Measurements from ENCODE around the gene TACR1.
A peak's percentile ranks its signal among the peaks of the same experiment; 100 is the strongest.
"Not testable (repeated sequence)": the region's sequence is repeated elsewhere in the genome, so short reads cannot be mapped to it uniquely, and the experiment has no call there.

Gene TACR1

GRCh38 chr2:75199428-75200011 lies at the start of gene TACR1:
Gene TACR1 (minus strand): TSS chr2:75199520. CDS start chr2:75198934, 586 bp downstream.
- peak; percentile 65 for DNase-seq

GRCh38 chr2:75248581-75248980 lies 49.3 kb upstream of the TACR1 start:
- not testable (repeated sequence) for DNase-seq

- DNase-seq: no peak
Measured at GRCh38 chr2:75246441-75247167, 47.3 kb upstream of the TACR1 start.

- no peak for DNase-seq
Measured at GRCh38 chr2:75243219-75243618, 43.9 kb upstream of the TACR1 start.

- DNase-seq: no peak
Measured at GRCh38 chr2:75241696-75242095, 42.4 kb upstream of the TACR1 start.

GRCh38 chr2:75238670-75239330 lies 39.5 kb upstream of the TACR1 start:
- no peak for DNase-seq

GRCh38 chr2:75237296-75237695 lies 38.0 kb upstream of the TACR1 start:
- no peak for DNase-seq

- DNase-seq: no peak
Measured at GRCh38 chr2:75233965-75234364, 34.6 kb upstream of the TACR1 start.

GRCh38 chr2:75226617-75227016 lies 27.3 kb upstream of the TACR1 start:
- DNase-seq: no peak

GRCh38 chr2:75226099-75226498 lies 26.8 kb upstream of the TACR1 start:
- no peak for DNase-seq

GRCh38 chr2:75224636-75225094 lies 25.3 kb upstream of the TACR1 start:
- DNase-seq: no peak

GRCh38 chr2:75222527-75222926 lies 23.2 kb upstream of the TACR1 start:
- DNase-seq: no peak

GRCh38 chr2:75221862-75222261 lies 22.5 kb upstream of the TACR1 start:
- DNase-seq: no peak

- DNase-seq: not testable (repeated sequence)
Measured at GRCh38 chr2:75219213-75219612, 19.9 kb upstream of the TACR1 start.

GRCh38 chr2:75211266-75211770 lies 12.0 kb upstream of the TACR1 start:
- DNase-seq: no peak

- no peak for DNase-seq
Measured at GRCh38 chr2:75210409-75210808, 11.1 kb upstream of the TACR1 start.

GRCh38 chr2:75208738-75209137 lies 9.4 kb upstream of the TACR1 start:
- no peak for DNase-seq

GRCh38 chr2:75204833-75205232 lies 5.5 kb upstream of the TACR1 start:
- no peak for DNase-seq

- DNase-seq: no peak
Measured at GRCh38 chr2:75202359-75202758, 3.0 kb upstream of the TACR1 start.

- DNase-seq: no peak
Measured at GRCh38 chr2:75200140-75201096, 1.1 kb upstream of the TACR1 start.

- no peak for DNase-seq
Measured at GRCh38 chr2:75195076-75195691, 4.1 kb downstream of the TACR1 start.

GRCh38 chr2:75194184-75194868 lies 5.0 kb downstream of the TACR1 start:
- DNase-seq: no peak

All from stimulated activated CD8-positive, alpha-beta memory T cell treated with anti-CD3 and anti-CD28 coated beads, Interleukin-4, amount 100 ng/mL, for 48 hours (primary cell).